B cell (primary cell): ENCODE results near the gene SSTR1.

Experiments
- EZH2 ChIP-seq: IDR thresholded peaks from 2 replicates; pipeline ENCODE4 v1.6.1; 2012; ENCODE audit warnings: borderline replicate concordance, low read depth, mild to moderate bottlenecking, moderate library complexity, low read length; ENCODE audit not compliant: insufficient read depth, poor library complexity, severe bottlenecking
- TF ChIP-seq, protein P1 (sequence below): fragments of 200-600 bp; IDR thresholded peaks from one replicate; pipeline ENCODE4 v1.8.0; 2022; ENCODE audit warnings: antibody characterized with exemption, mild to moderate bottlenecking

DNA sequence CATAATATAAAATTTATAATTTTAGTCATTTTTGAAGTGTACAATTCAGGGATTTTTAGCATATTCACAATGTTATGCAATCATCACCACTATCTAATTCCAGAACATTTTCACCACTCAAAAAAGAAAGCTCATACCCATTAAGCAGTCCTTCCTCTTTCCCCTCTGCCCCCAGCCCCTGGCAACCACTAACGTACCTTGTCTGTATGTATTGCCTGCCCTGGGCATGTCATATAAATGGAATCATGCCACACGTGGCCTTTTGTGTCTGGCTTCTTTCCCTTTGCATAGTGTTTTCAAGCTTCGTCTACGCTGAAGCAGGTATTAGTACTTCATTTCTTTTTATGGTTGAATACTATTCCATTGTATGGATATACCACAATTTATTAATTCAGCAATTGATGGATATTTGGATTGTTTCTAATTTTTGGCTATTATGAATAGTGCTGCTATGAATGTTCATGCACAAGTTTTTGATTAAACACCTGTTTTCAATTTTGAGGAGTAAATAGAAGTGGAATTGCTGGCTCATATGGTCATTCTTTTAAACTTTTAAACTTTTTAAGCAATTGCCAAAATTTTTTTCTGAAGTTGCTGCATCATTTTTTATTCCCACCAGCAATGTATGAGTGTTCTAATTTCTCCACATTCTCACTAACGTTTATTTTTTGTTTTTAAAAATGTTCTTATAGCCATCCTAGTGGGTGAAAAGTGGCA, 1.6 kb upstream of the SSTR1 start:
- TF ChIP-seq, protein P1, sequence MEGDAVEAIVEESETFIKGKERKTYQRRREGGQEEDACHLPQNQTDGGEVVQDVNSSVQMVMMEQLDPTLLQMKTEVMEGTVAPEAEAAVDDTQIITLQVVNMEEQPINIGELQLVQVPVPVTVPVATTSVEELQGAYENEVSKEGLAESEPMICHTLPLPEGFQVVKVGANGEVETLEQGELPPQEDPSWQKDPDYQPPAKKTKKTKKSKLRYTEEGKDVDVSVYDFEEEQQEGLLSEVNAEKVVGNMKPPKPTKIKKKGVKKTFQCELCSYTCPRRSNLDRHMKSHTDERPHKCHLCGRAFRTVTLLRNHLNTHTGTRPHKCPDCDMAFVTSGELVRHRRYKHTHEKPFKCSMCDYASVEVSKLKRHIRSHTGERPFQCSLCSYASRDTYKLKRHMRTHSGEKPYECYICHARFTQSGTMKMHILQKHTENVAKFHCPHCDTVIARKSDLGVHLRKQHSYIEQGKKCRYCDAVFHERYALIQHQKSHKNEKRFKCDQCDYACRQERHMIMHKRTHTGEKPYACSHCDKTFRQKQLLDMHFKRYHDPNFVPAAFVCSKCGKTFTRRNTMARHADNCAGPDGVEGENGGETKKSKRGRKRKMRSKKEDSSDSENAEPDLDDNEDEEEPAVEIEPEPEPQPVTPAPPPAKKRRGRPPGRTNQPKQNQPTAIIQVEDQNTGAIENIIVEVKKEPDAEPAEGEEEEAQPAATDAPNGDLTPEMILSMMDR = no peak
- no peak for TF ChIP-seq EZH2
